Calu3 (cell line): Measurements from ENCODE around the gene EMX2. TPM values are rescaled to one million over a fixed set of nuclear protein-coding genes. Genes with fewer than 3 reads are reported as not detected.
"Not testable (repeated sequence)": the region's sequence is repeated elsewhere in the genome, so short reads cannot be mapped to it uniquely, and the experiment has no call there.

Experiments used
- BruUV-seq: library from RNA; stranded (reverse); fragments of 400-500 nt; replicated peaks from 2 replicates; lab custom pipeline; 2021; lab: Mats Ljungman, UMichigan
- CTCF ChIA-PET: fragments of 300-600 bp; sonication (Branson Sonifier 250); formaldehyde crosslinking; loops from one replicate; lab custom pipeline; 2022; ENCODE audit warnings: antibody characterized with exemption; lab: Charles Lee
- DNase-seq: peaks from one replicate; pipeline ENCODE4 v3.0.0; 2022
- H3K27ac Mint-ChIP-seq: one replicate; pipeline ENCODE4 v1.8.0; 2022; ENCODE audit warnings: mixed read lengths; ENCODE audit not compliant: unreplicated experiment
- H3K27me3 Mint-ChIP-seq: one replicate; pipeline ENCODE4 v1.8.0; 2022; ENCODE audit warnings: mixed read lengths; ENCODE audit not compliant: unreplicated experiment
- H3K36me3 Mint-ChIP-seq: one replicate; pipeline ENCODE4 v1.8.0; 2022; ENCODE audit warnings: mild to moderate bottlenecking, moderate library complexity, mixed read lengths; ENCODE audit not compliant: insufficient read depth, unreplicated experiment
- H3K4me1 Mint-ChIP-seq: one replicate; pipeline ENCODE4 v1.8.0; 2022; ENCODE audit warnings: mild to moderate bottlenecking, low read depth, mixed read lengths; ENCODE audit not compliant: unreplicated experiment
- H3K4me3 Mint-ChIP-seq: one replicate; pipeline ENCODE4 v1.8.0; 2022; ENCODE audit warnings: mild to moderate bottlenecking, low read depth, moderate library complexity, mixed read lengths; ENCODE audit not compliant: unreplicated experiment
- H3K9me3 Mint-ChIP-seq: one replicate; pipeline ENCODE4 v1.8.0; 2022; ENCODE audit warnings: low read depth, mixed read lengths; ENCODE audit not compliant: unreplicated experiment
- CTCF ChIP-seq: fragments of 200-600 bp; IDR thresholded peaks from one replicate; pipeline ENCODE4 v1.8.0; 2022; ENCODE audit warnings: antibody characterized with exemption; ENCODE audit not compliant: unreplicated experiment
- intact Hi-C: fragments of 100-400 bp; cut with micrococcal nuclease; formaldehyde crosslinking; loops from one replicate; pipeline ENCODE4 v1.10.0; 2022; ENCODE audit not compliant: unreplicated experiment
- total RNA-seq: library from RNA; stranded (reverse); gene quantifications from 2 replicates; pipeline ENCODE4 v1.2.3, GENCODE V29; 2022

EMX2 gene
- total RNA-seq, 1 experiment from 2014 or later = not detected

- no peaks in the 10 kb centered on the region for H3K4me1 Mint-ChIP-seq
- H3K9me3 Mint-ChIP-seq = no peaks in the 10 kb centered on the region
- H3K4me3 Mint-ChIP-seq = no peak overlapping the region
- no peaks in the 10 kb centered on the region for H3K36me3 Mint-ChIP-seq
- no peak for DNase-seq
- H3K27ac Mint-ChIP-seq = no peak overlapping the region
- intact Hi-C loops = no loop called here
- TF ChIP-seq CTCF = no peak
- H3K27me3 Mint-ChIP-seq = peaks cover 51% of the 10 kb centered on the region
- CTCF ChIA-PET = no interaction called here
- BruUV-seq = no TSS peak
Measured at GRCh38 chr10:117578490-117578889, 35.9 kb downstream of the EMX2 start.

DNA sequence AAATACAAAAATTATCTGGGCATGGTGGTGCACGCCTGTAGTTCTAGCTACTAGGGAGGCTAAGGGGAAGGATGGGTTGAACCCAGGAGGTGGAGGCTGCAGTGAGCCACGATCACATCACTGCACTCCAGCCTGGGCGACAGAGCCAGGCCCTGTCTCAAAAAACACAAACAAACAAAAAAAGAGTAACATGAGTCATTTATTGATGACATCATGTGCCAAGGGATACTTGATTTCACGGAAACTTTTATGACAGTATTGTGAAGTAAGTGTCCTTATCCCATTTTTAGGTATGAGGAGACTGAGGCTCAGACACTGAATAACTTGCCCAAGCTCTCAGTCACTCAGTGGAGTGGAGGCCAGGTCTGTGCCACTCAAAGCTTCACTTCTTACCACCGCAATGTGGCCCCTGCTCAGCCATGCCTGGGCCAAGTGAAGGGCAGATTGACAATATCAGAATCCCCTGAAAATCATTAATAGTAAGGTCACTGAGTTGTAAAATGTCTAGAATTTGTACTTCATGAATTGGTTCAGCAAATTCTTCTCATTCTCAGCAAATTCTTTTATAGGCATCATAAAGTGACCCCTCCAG is 36.5 kb downstream of the EMX2 start:
- no peak overlapping the region for H3K27ac Mint-ChIP-seq
- H3K9me3 Mint-ChIP-seq = no peaks in the 10 kb centered on the region
- H3K27me3 Mint-ChIP-seq = peaks cover 49% of the 10 kb centered on the region
- CTCF ChIA-PET = no interaction called here
- DNase-seq = no peak
- no peaks in the 10 kb centered on the region for H3K36me3 Mint-ChIP-seq
- intact Hi-C loops = no loop called here
- no peak for TF ChIP-seq CTCF
- H3K4me3 Mint-ChIP-seq = no peak overlapping the region
- no TSS peak for BruUV-seq
- no peaks in the 10 kb centered on the region for H3K4me1 Mint-ChIP-seq

DNA sequence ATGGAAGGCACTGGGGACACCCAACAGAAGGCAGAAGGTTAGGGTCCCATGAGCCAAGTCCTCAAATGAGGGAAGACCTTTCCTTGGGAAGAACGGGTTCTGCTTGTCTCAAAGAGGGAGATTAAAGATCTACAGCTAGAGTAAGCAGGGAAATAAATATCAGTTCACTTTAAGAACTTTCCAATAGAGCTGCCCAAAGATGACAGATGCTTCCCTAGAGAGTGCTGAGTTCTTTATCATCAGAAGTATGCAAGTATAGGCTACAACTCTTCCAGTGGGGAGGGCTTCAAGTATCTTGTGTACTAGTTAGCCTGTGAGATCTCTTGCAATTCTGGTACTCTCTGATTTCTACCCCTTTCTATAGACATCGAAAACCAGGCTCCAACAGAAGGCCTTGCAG is 39.4 kb downstream of the EMX2 start:
- H3K36me3 Mint-ChIP-seq = no peaks in the 10 kb centered on the region
- no peak for TF ChIP-seq CTCF
- CTCF ChIA-PET = no interaction called here
- H3K9me3 Mint-ChIP-seq = no peaks in the 10 kb centered on the region
- no peak for DNase-seq
- intact Hi-C loops = no loop called here
- no peaks in the 10 kb centered on the region for H3K4me1 Mint-ChIP-seq
- no TSS peak for BruUV-seq
- H3K4me3 Mint-ChIP-seq = no peak overlapping the region
- no peak overlapping the region for H3K27ac Mint-ChIP-seq
- H3K27me3 Mint-ChIP-seq = peaks cover 47% of the 10 kb centered on the region

DNA sequence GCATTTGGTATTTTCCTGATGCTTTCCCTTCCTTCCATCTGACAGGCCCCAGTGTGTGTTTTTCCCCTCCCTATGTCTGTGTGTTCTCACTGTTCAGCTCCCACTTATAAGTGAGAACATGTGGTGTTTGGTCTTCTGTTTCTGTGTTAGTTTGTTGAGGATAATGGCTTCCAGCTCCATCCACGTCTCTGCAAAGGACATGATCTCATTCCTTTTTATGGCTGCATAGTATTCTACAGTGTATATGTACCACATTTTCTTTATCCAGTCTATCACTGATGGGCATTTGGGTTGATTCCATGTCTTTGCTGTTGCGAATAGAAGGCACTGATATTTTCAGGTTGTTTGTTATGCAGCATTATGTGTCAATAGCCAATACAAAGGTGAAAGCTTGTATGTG is 42.3 kb downstream of the EMX2 start:
- H3K36me3 Mint-ChIP-seq, DNase-seq, H3K9me3 Mint-ChIP-seq, H3K4me3 Mint-ChIP-seq, H3K27ac Mint-ChIP-seq, intact Hi-C loops, CTCF ChIA-PET, BruUV-seq, H3K4me1 Mint-ChIP-seq: not testable (repeated sequence)
- peaks cover 49% of the 10 kb centered on the region for H3K27me3 Mint-ChIP-seq

GRCh38 chr10:117587036-117587435 is 44.5 kb downstream of the EMX2 start:
- Mint-ChIP-seq H3K4me1 (no peaks in the 10 kb centered on the region), H3K36me3 (no peaks in the 10 kb centered on the region), H3K4me3 (no peak overlapping the region), H3K27me3 (peaks cover 51% of the 10 kb centered on the region), H3K27ac (no peak overlapping the region), H3K9me3 (no peaks in the 10 kb centered on the region)
- no peak for TF ChIP-seq CTCF
- CTCF ChIA-PET = no interaction called here
- intact Hi-C loops = no loop called here
- no peak for DNase-seq
- BruUV-seq = no TSS peak
